GM12891 (cell line): ENCODE measurements around the gene CCDC154. TPM values are rescaled to one million over a fixed set of nuclear protein-coding genes. Genes with fewer than 3 reads are reported as not detected.

ENCODE experiments used
- DNase-seq: peaks from one replicate; pipeline ENCODE4 v3.0.0; 2011; ENCODE audit warnings: low spot score; ENCODE audit not compliant: insufficient read length
- FAIRE-seq: peaks from 2 replicates; lab custom pipeline; 2011; peaks lifted over from hg19 to GRCh38; lab: Jason Lieb, UNC
- PAX5 ChIP-seq: IDR thresholded peaks from 2 replicates; pipeline ENCODE4 v1.6.1; 2011; ENCODE audit warnings: low read length, moderate library complexity, mild to moderate bottlenecking; ENCODE audit not compliant: insufficient read depth, severe bottlenecking
- POLR2A ChIP-seq: IDR thresholded peaks from 2 replicates; pipeline ENCODE4 v1.6.1; 2011; ENCODE audit warnings: low read depth, low read length, control low read depth
- POLR2AphosphoS5 ChIP-seq: IDR thresholded peaks from 2 replicates; pipeline ENCODE4 v1.6.1; 2011; ENCODE audit warnings: low read depth, low read length, control low read depth
- POU2F2 ChIP-seq: IDR thresholded peaks from 2 replicates; pipeline ENCODE4 v1.6.1; 2011; ENCODE audit warnings: low read depth, mild to moderate bottlenecking, control low read depth, low read length, moderate library complexity
- SPI1 ChIP-seq: IDR thresholded peaks from 2 replicates; pipeline ENCODE4 v1.6.1; 2011; ENCODE audit warnings: low read depth, low read length, control low read depth
- TAF1 ChIP-seq: IDR thresholded peaks from 2 replicates; pipeline ENCODE4 v1.6.1; 2011; ENCODE audit warnings: low read depth, low read length, control low read depth
- polyA plus RNA-seq: library from polyadenylated mRNA; unstranded; fragments of >200 nt; gene quantifications from one replicate; pipeline ENCODE4 v1.2.1, GENCODE V29; 2012; ENCODE audit warnings: low read depth, missing spikeins, inconsistent platforms; ENCODE audit not compliant: missing spikeins

Gene CCDC154, protein sequence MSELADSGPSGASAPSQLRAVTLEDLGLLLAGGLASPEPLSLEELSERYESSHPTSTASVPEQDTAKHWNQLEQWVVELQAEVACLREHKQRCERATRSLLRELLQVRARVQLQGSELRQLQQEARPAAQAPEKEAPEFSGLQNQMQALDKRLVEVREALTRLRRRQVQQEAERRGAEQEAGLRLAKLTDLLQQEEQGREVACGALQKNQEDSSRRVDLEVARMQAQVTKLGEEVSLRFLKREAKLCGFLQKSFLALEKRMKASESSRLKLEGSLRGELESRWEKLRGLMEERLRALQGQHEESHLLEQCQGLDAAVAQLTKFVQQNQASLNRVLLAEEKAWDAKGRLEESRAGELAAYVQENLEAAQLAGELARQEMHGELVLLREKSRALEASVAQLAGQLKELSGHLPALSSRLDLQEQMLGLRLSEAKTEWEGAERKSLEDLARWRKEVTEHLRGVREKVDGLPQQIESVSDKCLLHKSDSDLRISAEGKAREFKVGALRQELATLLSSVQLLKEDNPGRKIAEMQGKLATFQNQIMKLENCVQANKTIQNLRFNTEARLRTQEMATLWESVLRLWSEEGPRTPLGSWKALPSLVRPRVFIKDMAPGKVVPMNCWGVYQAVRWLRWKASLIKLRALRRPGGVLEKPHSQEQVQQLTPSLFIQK
- polyA plus RNA-seq, result 0.60 TPM

DNA sequence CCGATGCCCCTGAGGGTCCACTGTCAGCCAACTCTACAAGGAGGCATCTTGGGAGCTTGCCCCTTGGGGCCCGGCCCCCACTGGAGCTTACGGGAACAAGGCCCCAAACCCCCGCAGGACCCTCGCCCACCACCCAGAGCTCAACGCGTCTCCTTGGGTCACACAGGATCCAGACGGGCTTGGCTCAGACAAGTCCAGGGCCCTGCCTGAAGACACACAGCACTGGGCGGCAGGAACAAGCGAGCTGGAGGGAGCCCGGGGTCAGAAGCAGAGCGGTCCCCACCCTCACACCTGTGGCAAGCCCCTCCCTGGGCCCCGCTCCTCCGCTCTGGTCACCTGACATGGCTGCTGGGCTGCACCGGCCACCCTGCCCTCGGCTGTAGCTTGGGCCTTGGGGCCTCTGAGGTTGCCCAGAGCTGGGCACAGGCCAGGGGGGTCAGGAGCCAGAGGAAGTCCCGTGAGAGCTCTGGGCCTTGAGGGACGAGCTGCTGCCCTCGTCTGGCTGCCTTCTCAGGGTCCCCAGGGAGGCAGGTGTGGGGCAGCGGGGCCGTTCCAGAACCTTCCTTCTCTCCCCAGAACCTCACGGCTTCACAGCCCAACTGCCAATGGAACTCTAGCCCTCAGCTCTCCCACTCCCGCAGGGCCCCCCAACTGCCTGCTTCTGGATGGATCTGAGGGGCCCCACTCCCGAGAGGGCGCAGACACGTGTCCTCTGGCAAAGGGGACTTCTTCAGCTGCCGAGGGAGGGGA lies at the start of gene CCDC154:
TSS of gene CCDC154 (minus strand) at position 577 of the 750 bp plus-strand sequence. CDS start at position 343, 234 bp downstream.
- DNase-seq (no peak), FAIRE-seq (no peak)
- no peak for TF ChIP-seq POLR2AphosphoS5
- TF ChIP-seq SPI1, result no peak
- TF ChIP-seq PAX5, result no peak
- no peak for TF ChIP-seq POLR2A
- no peak for TF ChIP-seq POU2F2
- TF ChIP-seq TAF1, result no peak

DNA sequence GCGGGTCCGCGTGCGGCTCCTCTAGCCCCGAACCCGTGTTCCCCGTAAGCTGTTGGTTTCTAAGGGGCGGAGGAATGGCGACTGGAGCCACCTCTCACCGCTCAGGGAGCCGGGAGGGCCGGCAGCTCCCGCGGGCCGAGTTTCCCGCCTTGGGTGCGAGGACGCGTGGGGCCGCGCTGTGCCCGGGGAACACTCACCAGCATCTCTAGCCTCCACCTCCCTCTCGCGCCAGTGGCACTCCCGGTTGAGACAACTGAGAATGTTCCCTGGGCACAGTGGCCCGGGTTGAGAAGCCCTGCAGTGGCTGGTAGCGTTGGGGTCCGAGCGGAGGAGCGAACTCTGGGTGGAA lies 49.4 kb upstream of the CCDC154 start:
- FAIRE-seq (no peak), DNase-seq (peak; percentile 66)
- TF ChIP-seq PAX5 (no peak), TAF1 (no peak), POLR2AphosphoS5 (no peak), SPI1 (no peak), POLR2A (no peak)

DNA sequence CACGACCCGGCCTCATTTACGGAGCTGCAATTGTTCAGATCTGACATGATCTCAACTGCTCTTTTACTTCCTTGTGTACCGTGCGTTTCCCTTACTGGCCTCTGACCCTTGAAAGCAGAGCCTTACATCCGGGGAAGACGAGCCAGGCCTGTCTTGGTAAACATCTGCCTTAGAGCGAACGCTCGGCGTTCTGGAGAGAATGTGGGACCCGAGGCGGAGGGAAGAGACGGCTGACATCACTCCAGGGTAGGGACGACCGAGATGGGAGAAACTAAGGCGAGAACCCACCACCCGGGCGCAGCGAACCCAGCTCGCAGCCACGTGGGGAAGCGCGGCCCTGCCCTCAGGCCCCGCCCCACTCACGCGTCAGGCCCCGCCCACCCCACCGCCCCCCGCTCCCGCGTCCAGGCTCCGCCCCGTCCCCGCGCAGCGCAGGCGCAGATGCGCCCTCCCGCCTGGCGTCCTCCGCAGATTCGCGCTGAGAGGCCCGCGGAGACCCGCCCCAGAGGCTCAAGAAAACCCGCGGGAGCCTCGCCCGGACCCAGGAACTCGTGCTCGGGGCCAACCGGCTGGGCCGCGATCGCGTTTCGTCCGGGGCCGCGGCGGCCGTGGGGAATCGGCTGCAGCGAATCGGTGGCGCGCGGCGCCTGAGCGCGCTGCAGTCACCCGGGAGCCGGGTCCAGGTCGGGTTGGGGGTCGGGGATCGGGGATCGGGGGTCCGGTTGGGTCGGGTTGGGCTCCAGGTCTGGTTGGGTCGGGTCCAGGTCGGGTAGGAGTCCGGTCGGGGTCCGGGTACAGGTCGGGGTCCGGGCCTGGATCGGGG lies 48.8 kb upstream of the CCDC154 start, which contains the start of gene TELO2:
TSS of gene TELO2 (plus strand) at position 438 of the 823 bp plus-strand sequence. CDS start 922 bp downstream, outside the sequence.
- peak; percentile 97 for FAIRE-seq
- peak; percentile 97 for DNase-seq
- TF ChIP-seq POLR2AphosphoS5 (peak; percentile 26; the same call in 1 of the 2 replicates), SPI1 (no peak), POLR2A (peak; percentile 62), TAF1 (peak; percentile 52; the same call in 1 of the 2 replicates), POU2F2 (no peak), PAX5 (no peak)

DNA sequence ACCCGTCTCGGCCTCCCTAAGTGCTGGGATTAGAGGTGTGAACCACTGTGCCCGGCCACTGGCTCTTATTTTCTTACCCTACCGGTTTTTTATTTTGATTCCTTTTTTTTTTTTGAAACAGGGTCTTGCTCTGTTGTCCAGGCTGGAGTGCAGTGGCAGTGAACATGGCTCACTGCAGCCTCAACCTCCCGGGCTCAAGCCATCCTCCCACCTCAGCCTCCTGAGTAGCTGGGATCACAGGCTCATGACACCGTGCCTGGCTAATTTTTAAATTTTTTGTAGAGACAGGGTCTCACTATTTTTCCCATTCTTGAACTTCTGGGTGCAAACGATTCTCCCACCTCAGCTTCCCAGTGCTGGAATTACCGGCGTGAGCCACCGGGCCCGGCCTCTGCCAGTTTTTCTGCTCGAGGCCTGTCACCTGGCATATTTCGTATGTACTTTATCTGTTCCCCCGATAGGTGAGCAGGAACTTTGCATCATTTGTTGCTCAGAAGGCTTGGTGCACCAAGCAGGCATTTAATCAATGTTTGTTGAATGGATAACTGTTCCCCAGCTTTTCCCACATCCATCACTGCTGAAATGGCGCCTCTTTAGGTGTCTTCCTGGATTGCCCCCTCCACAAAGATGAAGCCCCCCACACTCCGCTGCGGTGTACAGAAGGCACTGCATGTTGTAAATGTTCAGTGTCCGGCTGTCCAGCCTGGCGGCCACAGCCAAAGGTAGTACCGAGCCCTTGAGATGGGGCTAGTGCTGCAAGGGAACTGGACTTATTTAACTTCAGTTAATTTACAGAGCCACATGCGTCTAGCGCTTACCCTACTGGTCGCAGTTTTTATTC lies 47.9 kb upstream of the CCDC154 start:
- no peak for FAIRE-seq
- DNase-seq, result no peak
- TF ChIP-seq SPI1 (no peak), POLR2A (no peak), POU2F2 (no peak), TAF1 (no peak), PAX5 (no peak), POLR2AphosphoS5 (no peak)

DNA sequence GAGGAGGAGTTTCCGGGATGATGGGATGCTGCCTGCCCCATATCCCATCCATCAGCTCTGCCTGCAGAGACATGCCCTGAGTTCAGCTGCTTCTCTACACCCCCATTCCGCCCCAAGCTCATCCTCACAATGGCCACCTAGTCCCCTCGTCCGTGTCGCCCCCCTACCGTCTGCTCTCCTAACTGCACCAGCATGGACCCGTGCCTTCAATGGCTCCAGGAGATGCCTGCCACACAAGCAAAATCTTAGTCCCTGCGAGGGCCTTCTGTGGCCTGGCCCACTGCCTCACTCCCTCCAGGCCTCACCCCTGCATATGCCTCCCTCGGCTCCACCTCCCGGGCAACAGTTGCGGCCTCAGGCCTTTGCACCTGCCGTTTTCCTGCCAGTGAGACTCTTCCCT lies 47.0 kb upstream of the CCDC154 start:
- no peak for FAIRE-seq
- no peak for TF ChIP-seq PAX5
- no peak for TF ChIP-seq POLR2A
- no peak for TF ChIP-seq POU2F2
- TF ChIP-seq POLR2AphosphoS5, result no peak
- no peak for TF ChIP-seq TAF1
- DNase-seq, result no peak

DNA sequence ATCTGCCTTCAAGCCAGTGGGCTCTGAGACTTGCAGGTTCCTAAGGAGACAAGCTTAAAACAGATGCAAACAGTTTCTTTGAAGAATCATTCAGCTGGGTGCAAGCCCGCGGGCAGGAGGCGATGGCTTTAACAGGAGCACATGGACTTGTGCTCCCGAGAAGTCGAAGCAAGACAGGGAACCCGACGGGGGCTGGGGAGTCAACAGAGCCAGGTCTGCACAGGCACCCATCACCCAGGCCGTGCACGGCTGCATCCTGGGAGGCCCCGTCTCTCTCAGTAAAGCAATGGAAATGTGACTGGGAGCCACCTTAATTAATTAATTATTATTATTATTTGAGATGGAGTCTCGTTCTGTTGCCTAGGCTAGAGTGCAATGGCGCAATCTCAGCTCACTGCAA lies 44.7 kb upstream of the CCDC154 start:
- no peak for TF ChIP-seq POLR2AphosphoS5
- no peak for TF ChIP-seq TAF1
- TF ChIP-seq SPI1, result no peak
- TF ChIP-seq POLR2A, result no peak
- TF ChIP-seq POU2F2, result no peak
- no peak for TF ChIP-seq PAX5
- DNase-seq (no peak), FAIRE-seq (no peak)

DNA sequence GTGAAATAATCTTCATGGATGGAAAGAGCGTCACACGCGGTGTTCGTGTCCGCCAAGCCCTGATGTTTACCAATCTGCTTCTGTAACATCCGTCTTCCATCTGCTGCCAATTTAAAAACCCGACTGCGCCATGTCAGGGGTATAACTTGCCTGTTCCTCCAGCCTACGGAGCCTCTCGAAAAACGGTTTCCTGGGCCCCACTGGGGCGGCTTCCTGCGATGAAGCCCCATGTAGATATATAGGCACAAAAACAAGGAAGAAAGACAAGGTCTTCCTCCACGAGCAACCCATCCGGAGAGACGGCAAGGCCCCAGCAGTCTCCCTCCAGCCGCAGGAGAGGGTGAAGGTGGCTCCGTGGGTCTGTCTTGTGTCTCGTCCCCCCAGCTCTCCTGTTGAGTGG lies 44.3 kb upstream of the CCDC154 start, which contains the start of gene PTX4:
TSS of gene PTX4 (minus strand) at position 326 of the 400 bp plus-strand sequence. CDS start at position 291, 35 bp downstream.
- DNase-seq (no peak), FAIRE-seq (no peak)
- no peak for TF ChIP-seq POLR2AphosphoS5
